GM23338 (cell line): Measurements from ENCODE around the gene FGF11. TPM values are rescaled to one million over a fixed set of nuclear protein-coding genes. Genes with fewer than 3 reads are reported as not detected.
"Not testable (repeated sequence)": the region's sequence is repeated elsewhere in the genome, so short reads cannot be mapped to it uniquely, and the experiment has no call there.

Source experiments
- ATAC-seq: fragments of 200-7000 bp; cut with Tn5 transposase; 3 replicates; pipeline ENCODE4 v1.9.1; 2020
- DNase-seq: peaks from one replicate; pipeline ENCODE4 v3.0.0-alpha.2; 2015; ENCODE audit warnings: low spot score
- H2AFZ ChIP-seq: fragments of 200-600 bp; sonication (generic); 2 replicates; pipeline ENCODE4 v1.8.0; 2016; ENCODE audit warnings: antibody characterized with exemption, mild to moderate bottlenecking, moderate library complexity
- H3F3A ChIP-seq: fragments of 200-600 bp; sonication (generic); replicated peaks from 2 replicates; pipeline ENCODE4 v1.8.0; 2017; ENCODE audit warnings: antibody characterized with exemption, mixed run types, low read depth
- H3K27ac ChIP-seq: fragments of 200-600 bp; sonication (generic); 2 replicates; pipeline ENCODE4 v1.6.1; 2016; ENCODE audit warnings: low read depth
- H3K27me3 ChIP-seq: fragments of 200-600 bp; sonication (generic); 2 replicates; pipeline ENCODE4 v1.8.0; 2016; ENCODE audit warnings: mild to moderate bottlenecking, mixed run types, moderate library complexity; ENCODE audit not compliant: insufficient read depth
- H3K36me3 ChIP-seq: fragments of 200-600 bp; sonication (generic); 2 replicates; pipeline ENCODE4 v1.8.0; 2016; ENCODE audit warnings: mild to moderate bottlenecking; ENCODE audit not compliant: insufficient read depth
- H3K4me1 ChIP-seq: fragments of 200-600 bp; sonication (generic); 2 replicates; pipeline ENCODE4 v1.8.0; 2016; ENCODE audit warnings: mild to moderate bottlenecking, moderate library complexity; ENCODE audit not compliant: insufficient read depth
- H3K4me2 ChIP-seq: fragments of 200-600 bp; sonication (generic); 2 replicates; pipeline ENCODE4 v1.7.1; 2017; ENCODE audit warnings: mixed run types
- H3K4me3 ChIP-seq: fragments of 200-600 bp; sonication (generic); 2 replicates; pipeline ENCODE4 v1.6.1; 2016; ENCODE audit warnings: mixed run types
- H3K79me2 ChIP-seq: fragments of 200-600 bp; sonication (generic); replicated peaks from 2 replicates; pipeline ENCODE4 v1.8.0; 2017; ENCODE audit warnings: mild to moderate bottlenecking; ENCODE audit not compliant: insufficient read depth
- H3K9me2 ChIP-seq: fragments of 200-600 bp; sonication (generic); 2 replicates; pipeline ENCODE4 v1.8.0; 2017; ENCODE audit not compliant: insufficient read depth
- H4K20me1 ChIP-seq: fragments of 200-600 bp; sonication (generic); replicated peaks from 2 replicates; pipeline ENCODE4 v1.8.0; 2017; ENCODE audit warnings: mild to moderate bottlenecking; ENCODE audit not compliant: insufficient read depth
- H3K27ac Mint-ChIP-seq: 2 replicates; pipeline ENCODE4 v1.8.0; 2020; ENCODE audit warnings: inconsistent platforms, mild to moderate bottlenecking, moderate library complexity, mixed read lengths
- H3K27me3 Mint-ChIP-seq: 3 replicates; pipeline ENCODE4 v1.8.0; 2022; ENCODE audit warnings: low read depth, mild to moderate bottlenecking, moderate library complexity, mixed read lengths, inconsistent platforms; ENCODE audit not compliant: insufficient read depth, poor library complexity
- H3K36me3 Mint-ChIP-seq: 3 replicates; pipeline ENCODE4 v1.8.0; 2021; ENCODE audit warnings: low read depth, mild to moderate bottlenecking, inconsistent platforms, moderate library complexity, mixed read lengths
- H3K4me1 Mint-ChIP-seq: 3 replicates; pipeline ENCODE4 v1.8.0; 2020; ENCODE audit warnings: mild to moderate bottlenecking, inconsistent platforms, mixed read lengths
- H3K4me3 Mint-ChIP-seq: 3 replicates; pipeline ENCODE4 v1.8.0; 2021; ENCODE audit warnings: moderate library complexity, mild to moderate bottlenecking, inconsistent platforms, mixed read lengths
- H3K9me3 Mint-ChIP-seq: 3 replicates; pipeline ENCODE4 v1.8.0; 2020; ENCODE audit warnings: moderate library complexity, mild to moderate bottlenecking, inconsistent platforms, mixed read lengths
- ETS1 ChIP-seq: IDR thresholded peaks from 2 replicates; pipeline ENCODE4 v1.6.1; 2016; ENCODE audit warnings: antibody characterized with exemption
- JUNB ChIP-seq: IDR thresholded peaks from one replicate; pipeline ENCODE4 v1.6.1; 2016; ENCODE audit warnings: antibody characterized with exemption; ENCODE audit not compliant: unreplicated experiment
- POLR2AphosphoS5 ChIP-seq: IDR thresholded peaks from 2 replicates; pipeline ENCODE4 v1.6.1; 2016; ENCODE audit warnings: antibody characterized with exemption, low read depth
- REST ChIP-seq: IDR thresholded peaks from one replicate; pipeline ENCODE4 v1.6.1; 2018; ENCODE audit warnings: antibody characterized with exemption; ENCODE audit not compliant: unreplicated experiment
- STAT1 ChIP-seq: IDR thresholded peaks from one replicate; pipeline ENCODE4 v1.6.1; 2016; ENCODE audit warnings: antibody characterized with exemption; ENCODE audit not compliant: unreplicated experiment
- polyA plus RNA-seq: library from polyadenylated mRNA; unstranded; fragments of >200 nt; fragmentation: Nextera tagmentation; extraction: Ambion mirVana; gene quantifications from 2 replicates; pipeline ENCODE4 v1.2.1, GENCODE V29; 2016
- total RNA-seq: library from RNA; depleted of rRNA; stranded (reverse); fragments of >200 nt; shearing (Covaris generic); gene quantifications from 2 replicates; pipeline ENCODE4 v1.2.3, GENCODE V29; 2014

The FGF11 gene
- total and polyA plus RNA-seq, 2 experiments from 2014 or later, result 11.1 to 16.6 TPM

GRCh38 chr17:7474767-7475166, 35.5 kb downstream of the FGF11 start:
- not testable (repeated sequence) for H3F3A ChIP-seq, H2AFZ ChIP-seq, H3K27ac Mint-ChIP-seq, H3K4me2 ChIP-seq, H3K27me3 Mint-ChIP-seq, DNase-seq, H3K4me3 ChIP-seq, ATAC-seq, H3K9me2 ChIP-seq, H3K9me3 Mint-ChIP-seq, H4K20me1 ChIP-seq, H3K4me1 ChIP-seq, H3K36me3 ChIP-seq, H3K27me3 ChIP-seq, H3K27ac ChIP-seq, H3K4me3 Mint-ChIP-seq, H3K36me3 Mint-ChIP-seq
- H3K4me1 Mint-ChIP-seq, result peaks cover 22% of the 10 kb centered on the region
- peaks cover 57% of the 10 kb centered on the region for H3K79me2 ChIP-seq

- no peaks in the 10 kb centered on the region for H3K9me2 ChIP-seq
- Mint-ChIP-seq H3K36me3 (peaks cover 5% of the 10 kb centered on the region; the same call in 1 of the 3 replicates), H3K9me3 (no peaks in the 10 kb centered on the region; the same call in 2 of the 3 replicates), H3K4me1 (peaks cover 30% of the 10 kb centered on the region), H3K27me3 (peaks cover 13% of the 10 kb centered on the region), H3K27ac (0 out of 2 replicates have a peak overlapping the region, but pooled peaks have one; percentile 16), H3K4me3 (no peak overlapping the region)
- H3K4me1 ChIP-seq, result peaks cover 14% of the 10 kb centered on the region
- ATAC-seq (no peak), DNase-seq (no peak)
- H4K20me1 ChIP-seq, result peaks cover 8% of the 10 kb centered on the region; the same call in 1 of the 2 replicates
- H3K4me2 ChIP-seq, result no peak overlapping the region
- H3K27me3 ChIP-seq, result no peaks in the 10 kb centered on the region
- H3K27ac ChIP-seq, result no peak overlapping the region
- 0 out of 2 replicates have a peak, but pooled peaks cover 4% of the 10 kb centered on the region for H3F3A ChIP-seq
- TF ChIP-seq POLR2AphosphoS5 (no peak), ETS1 (no peak), REST (no peak), STAT1 (no peak), JUNB (no peak)
- H3K79me2 ChIP-seq, result peaks cover 61% of the 10 kb centered on the region
- H2AFZ ChIP-seq, result no peak overlapping the region
- no peaks in the 10 kb centered on the region for H3K36me3 ChIP-seq
- H3K4me3 ChIP-seq, result no peak overlapping the region
Measured at GRCh38 chr17:7475764-7476422, 36.6 kb downstream of the FGF11 start.
